Neural crest cell (in vitro differentiated cells): ENCODE measurements around the gene PRELID2. TPM values are rescaled to one million over a fixed set of nuclear protein-coding genes. Genes with fewer than 3 reads are reported as not detected.
A peak's percentile ranks its signal among the peaks of the same experiment; 100 is the strongest.

Source experiments
- DNase-seq: peaks from one replicate; pipeline ENCODE4 v3.0.0; 2021; ENCODE audit warnings: low read depth, mixed read lengths, low spot score
- H3K27ac Mint-ChIP-seq: one replicate; pipeline ENCODE4 v1.8.0; 2021; ENCODE audit warnings: mild to moderate bottlenecking, mixed read lengths; ENCODE audit not compliant: unreplicated experiment
- H3K27me3 Mint-ChIP-seq: 2 replicates; pipeline ENCODE4 v1.8.0; 2021; ENCODE audit warnings: low read depth, mild to moderate bottlenecking, mixed read lengths
- H3K36me3 Mint-ChIP-seq: 2 replicates; pipeline ENCODE4 v1.8.0; 2021; ENCODE audit warnings: low read depth, mild to moderate bottlenecking, mixed read lengths
- H3K4me1 Mint-ChIP-seq: 2 replicates; pipeline ENCODE4 v1.8.0; 2021; ENCODE audit warnings: mixed read lengths
- H3K4me3 Mint-ChIP-seq: one replicate; pipeline ENCODE4 v1.8.0; 2021; ENCODE audit warnings: mild to moderate bottlenecking, mixed read lengths
- H3K9me3 Mint-ChIP-seq: 2 replicates; pipeline ENCODE4 v1.8.0; 2021; ENCODE audit warnings: mixed read lengths
- long read RNA-seq: library from polyadenylated mRNA; unstranded; transcript quantifications from one replicate; pipeline ENCODE4 v2.0.0, GENCODE V29; 2020
- total RNA-seq: library from RNA; stranded (reverse); gene quantifications from 2 replicates; pipeline ENCODE4 v1.2.1, GENCODE V29; 2021
- TF ChIP-seq, protein P1 (sequence below): fragments of 200-600 bp; sonication (generic); conservative IDR thresholded peaks from 2 replicates; pipeline ENCODE4 v1.5.0; 2021; ENCODE audit warnings: antibody characterized with exemption, mild to moderate bottlenecking

PRELID2 gene
- total RNA-seq = 14.0 and 15.6 TPM in 2 replicates
- long read RNA-seq, partial matches to known transcripts = 0 of 15 reads
- long read RNA-seq, other reads (novel, unspliced or antisense) = 13 of 15 reads

DNA sequence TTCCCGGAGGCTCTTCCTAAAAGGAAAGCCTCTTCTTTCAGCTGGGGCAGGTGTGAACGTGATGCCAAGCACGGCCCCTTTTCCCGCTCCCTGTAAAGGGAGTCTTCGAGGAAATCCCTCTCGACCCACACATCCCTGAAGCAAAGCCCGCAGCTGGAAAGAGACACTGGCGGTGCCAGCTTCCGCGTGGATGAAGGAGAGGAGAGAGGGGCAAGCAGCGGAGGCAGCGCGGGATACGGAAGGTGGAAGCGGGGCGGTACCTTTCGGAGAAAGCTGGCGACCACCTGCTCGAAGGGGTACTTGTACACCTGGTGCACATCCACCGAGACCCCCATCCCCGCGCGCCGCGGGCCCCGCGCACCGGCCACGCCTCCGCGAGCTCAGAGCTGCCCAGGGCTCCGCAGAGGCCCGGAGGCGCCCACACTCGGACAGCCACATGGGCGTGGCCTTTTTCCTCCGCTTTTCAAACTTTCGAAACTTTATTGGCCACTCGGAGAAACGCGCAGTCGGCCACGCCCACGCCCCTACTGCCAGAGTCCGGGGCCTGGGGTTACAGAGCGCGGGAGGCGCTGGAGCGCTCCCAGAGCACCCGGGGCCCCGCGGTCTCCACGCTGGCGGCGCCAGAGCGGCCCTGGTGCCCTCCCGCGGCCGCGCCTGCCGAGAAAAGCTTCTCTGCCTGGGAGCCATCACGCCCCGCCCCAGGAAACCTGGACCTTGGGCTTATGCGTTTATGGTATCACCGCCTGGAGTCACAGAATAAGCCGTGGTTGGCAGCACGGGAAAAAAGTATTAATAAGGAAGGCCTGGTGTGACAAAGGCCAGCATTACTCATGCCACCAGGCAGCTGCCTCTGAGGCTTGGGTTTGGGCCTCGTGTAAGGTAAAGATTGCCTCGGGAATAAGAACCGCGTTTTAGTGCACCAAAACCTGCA is at the start of gene PRELID2:
Gene PRELID2, minus strand, starts transcription at position 426 of the 931 bp plus-strand sequence. Its CDS starts 91 bp downstream, at position 335.
- no peaks in the 10 kb centered on the region for H3K27me3 Mint-ChIP-seq
- H3K9me3 Mint-ChIP-seq = no peaks in the 10 kb centered on the region
- H3K4me3 Mint-ChIP-seq = peak within 1 kb of the TSS; percentile 82
- H3K36me3 Mint-ChIP-seq = no peaks in the 10 kb centered on the region
- peak; percentile 86 for DNase-seq
- H3K4me1 Mint-ChIP-seq = peaks cover 21% of the 10 kb centered on the region
- TF ChIP-seq, protein P1, sequence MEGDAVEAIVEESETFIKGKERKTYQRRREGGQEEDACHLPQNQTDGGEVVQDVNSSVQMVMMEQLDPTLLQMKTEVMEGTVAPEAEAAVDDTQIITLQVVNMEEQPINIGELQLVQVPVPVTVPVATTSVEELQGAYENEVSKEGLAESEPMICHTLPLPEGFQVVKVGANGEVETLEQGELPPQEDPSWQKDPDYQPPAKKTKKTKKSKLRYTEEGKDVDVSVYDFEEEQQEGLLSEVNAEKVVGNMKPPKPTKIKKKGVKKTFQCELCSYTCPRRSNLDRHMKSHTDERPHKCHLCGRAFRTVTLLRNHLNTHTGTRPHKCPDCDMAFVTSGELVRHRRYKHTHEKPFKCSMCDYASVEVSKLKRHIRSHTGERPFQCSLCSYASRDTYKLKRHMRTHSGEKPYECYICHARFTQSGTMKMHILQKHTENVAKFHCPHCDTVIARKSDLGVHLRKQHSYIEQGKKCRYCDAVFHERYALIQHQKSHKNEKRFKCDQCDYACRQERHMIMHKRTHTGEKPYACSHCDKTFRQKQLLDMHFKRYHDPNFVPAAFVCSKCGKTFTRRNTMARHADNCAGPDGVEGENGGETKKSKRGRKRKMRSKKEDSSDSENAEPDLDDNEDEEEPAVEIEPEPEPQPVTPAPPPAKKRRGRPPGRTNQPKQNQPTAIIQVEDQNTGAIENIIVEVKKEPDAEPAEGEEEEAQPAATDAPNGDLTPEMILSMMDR = no peak
- peak within 1 kb of the TSS; percentile 9 for H3K27ac Mint-ChIP-seq

- peaks cover 3% of the 10 kb centered on the region for H3K9me3 Mint-ChIP-seq
- H3K4me1 Mint-ChIP-seq = no peaks in the 10 kb centered on the region
- no peaks in the 10 kb centered on the region for H3K27me3 Mint-ChIP-seq
- TF ChIP-seq, protein P1 = no peak
- no peak for DNase-seq
- H3K36me3 Mint-ChIP-seq = no peaks in the 10 kb centered on the region
- H3K27ac Mint-ChIP-seq = no peak overlapping the region
- no peak overlapping the region for H3K4me3 Mint-ChIP-seq
Observed at GRCh38 chr5:145874765-145875164, 39.6 kb upstream of the PRELID2 start.

DNA sequence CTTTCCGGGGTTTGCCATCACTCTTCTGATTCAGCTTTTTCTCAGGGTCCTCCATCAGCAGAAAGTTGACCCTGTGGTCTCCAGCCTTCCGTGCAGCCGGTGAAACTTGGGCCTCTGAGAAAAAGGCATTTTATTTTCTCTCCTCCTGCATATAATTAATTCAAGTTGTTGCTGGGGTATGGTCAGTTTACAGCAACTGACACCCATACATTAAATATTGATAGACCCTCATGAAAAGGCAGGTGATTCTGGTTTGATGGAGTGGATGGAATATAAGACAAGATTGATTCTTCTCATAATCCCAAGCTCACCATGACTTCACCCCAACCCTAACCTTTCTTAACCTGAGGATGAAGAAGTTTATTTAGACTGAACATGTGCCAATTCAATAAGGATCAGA is 37.8 kb upstream of the PRELID2 start, which contains the start of gene GRXCR2:
Gene GRXCR2, minus strand, starts transcription at position 101 of the 400 bp plus-strand sequence. Its CDS starts 46 bp downstream, at position 55.
- H3K27ac Mint-ChIP-seq = no peak within 1 kb of the TSS
- H3K9me3 Mint-ChIP-seq = peaks cover 3% of the 10 kb centered on the region
- no peak within 1 kb of the TSS for H3K4me3 Mint-ChIP-seq
- no peak for DNase-seq
- no peaks in the 10 kb centered on the region for H3K4me1 Mint-ChIP-seq
- no peaks in the 10 kb centered on the region for H3K27me3 Mint-ChIP-seq
- TF ChIP-seq, protein P1 = no peak
- H3K36me3 Mint-ChIP-seq = no peaks in the 10 kb centered on the region

DNA sequence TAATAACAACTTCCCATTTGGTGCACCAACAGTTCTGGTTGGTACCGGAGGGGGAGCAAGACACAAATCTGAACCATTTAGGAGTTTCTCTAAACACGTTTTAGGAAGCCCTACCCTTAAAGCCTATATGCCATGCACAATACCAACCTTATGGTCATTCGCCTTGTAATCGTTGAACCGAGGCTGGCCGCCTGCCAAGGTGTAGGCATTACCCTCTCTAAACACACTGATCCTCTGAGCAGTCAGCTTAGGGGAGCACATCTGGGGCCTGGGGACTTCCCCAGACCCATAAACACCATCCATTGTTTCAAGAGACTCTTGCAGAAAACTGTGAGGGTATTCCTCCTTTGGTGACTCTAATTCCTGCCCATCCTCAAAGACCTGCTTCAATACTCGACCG is 37.3 kb upstream of the PRELID2 start:
- TF ChIP-seq, protein P1 = no peak
- no peak for DNase-seq
- Mint-ChIP-seq H3K4me3 (no peak overlapping the region), H3K36me3 (no peaks in the 10 kb centered on the region), H3K27me3 (no peaks in the 10 kb centered on the region), H3K4me1 (no peaks in the 10 kb centered on the region), H3K27ac (no peak overlapping the region), H3K9me3 (peaks cover 3% of the 10 kb centered on the region)

- no peak overlapping the region for H3K27ac Mint-ChIP-seq
- TF ChIP-seq, protein P1 = no peak
- H3K36me3 Mint-ChIP-seq = no peaks in the 10 kb centered on the region
- no peak overlapping the region for H3K4me3 Mint-ChIP-seq
- DNase-seq = no peak
- no peaks in the 10 kb centered on the region for H3K27me3 Mint-ChIP-seq
- H3K4me1 Mint-ChIP-seq = no peaks in the 10 kb centered on the region
- peaks cover 3% of the 10 kb centered on the region for H3K9me3 Mint-ChIP-seq
Observed at GRCh38 chr5:145869753-145870152, 34.6 kb upstream of the PRELID2 start.
